SU-DHL-6 (cell line): ENCODE data around the gene COL4A1.

Source experiments
- H2AFZ ChIP-seq: fragments of 200-600 bp; sonication (generic); 2 replicates; pipeline ENCODE4 v1.6.1; 2014; ENCODE audit warnings: low read depth, mild to moderate bottlenecking, moderate library complexity, mixed read lengths, antibody characterized with exemption, low read length; ENCODE audit not compliant: severe bottlenecking
- H3F3A ChIP-seq: fragments of 200-600 bp; shearing (Covaris generic); 2 replicates; pipeline ENCODE4 v1.6.0; 2016; ENCODE audit warnings: antibody characterized with exemption, mild to moderate bottlenecking; ENCODE audit not compliant: insufficient read depth
- H3K27ac ChIP-seq: fragments of 200-600 bp; sonication (generic); 2 replicates; pipeline ENCODE4 v1.5.1; 2016; ENCODE audit warnings: low read depth, mild to moderate bottlenecking, low read length, moderate library complexity, mixed read lengths
- H3K27me3 ChIP-seq: fragments of 200-600 bp; sonication (generic), shearing (Covaris generic); 2 replicates; pipeline ENCODE4 v1.6.0; 2014; ENCODE audit warnings: mild to moderate bottlenecking, low read length
- H3K36me3 ChIP-seq: fragments of 200-600 bp; sonication (generic); 2 replicates; pipeline ENCODE4 v1.6.1; 2014; ENCODE audit warnings: mild to moderate bottlenecking, low read length, mixed read lengths
- H3K4me2 ChIP-seq: fragments of 300-600, 200-600 bp; shearing (Covaris generic), sonication (generic); 2 replicates; pipeline ENCODE4 v1.6.0; 2014; ENCODE audit warnings: low read length, low read depth, mild to moderate bottlenecking; ENCODE audit not compliant: poor library complexity, severe bottlenecking
- H3K4me3 ChIP-seq: fragments of 200-600 bp; sonication (generic); 2 replicates; pipeline ENCODE4 v1.5.1; 2014; ENCODE audit warnings: antibody characterized with exemption, low read length, mild to moderate bottlenecking, mixed read lengths; ENCODE audit not compliant: insufficient read depth, poor library complexity, severe bottlenecking
- H3K79me2 ChIP-seq: fragments of 200-600 bp; sonication (generic); 2 replicates; pipeline ENCODE4 v1.6.1; 2014; ENCODE audit warnings: mild to moderate bottlenecking, low read length, moderate library complexity; ENCODE audit not compliant: insufficient read depth
- H3K9ac ChIP-seq: fragments of 200-600 bp; sonication (generic); 2 replicates; pipeline ENCODE4 v1.7.0; 2014; ENCODE audit warnings: mild to moderate bottlenecking, low read length
- H3K9me2 ChIP-seq: fragments of 200-600 bp; sonication (generic); replicated peaks from 2 replicates; pipeline ENCODE4 v1.6.1; 2014; ENCODE audit warnings: low read length; ENCODE audit not compliant: insufficient read depth
- H3K9me3 ChIP-seq: fragments of 200-600 bp; sonication (generic); 2 replicates; pipeline ENCODE4 v1.6.1; 2014; ENCODE audit warnings: low read length, mixed read lengths; ENCODE audit not compliant: insufficient read depth
- H4K20me1 ChIP-seq: fragments of 200-600 bp; sonication (generic); 2 replicates; pipeline ENCODE4 v1.6.1; 2014; ENCODE audit warnings: low read depth, mild to moderate bottlenecking, antibody characterized with exemption, low read length, moderate library complexity, mixed read lengths
- CTCF ChIP-seq: fragments of 200-600 bp; sonication (generic); IDR thresholded peaks from one replicate; pipeline ENCODE4 v1.5.1; 2017; ENCODE audit warnings: antibody characterized with exemption, mild to moderate bottlenecking, low read length, moderate library complexity; ENCODE audit not compliant: insufficient read depth, poor library complexity, severe bottlenecking
- EZH2phosphoT487 ChIP-seq: fragments of 200-600 bp; sonication (generic), shearing (Covaris generic); conservative IDR thresholded peaks from 2 replicates; pipeline ENCODE4 v1.6.1; 2018; ENCODE audit warnings: mild to moderate bottlenecking, antibody characterized with exemption, low read length, moderate library complexity, mixed read lengths

Gene COL4A1

GRCh38 chr13:110265341-110265681 is 41.6 kb downstream of the COL4A1 start:
- no peaks in the 10 kb centered on the region for H3K79me2 ChIP-seq
- no peaks in the 10 kb centered on the region for H3K36me3 ChIP-seq
- H3K4me2 ChIP-seq: no peak overlapping the region
- no peak overlapping the region for H3K27ac ChIP-seq
- H3K27me3 ChIP-seq: no peaks in the 10 kb centered on the region
- no peak overlapping the region for H3K4me3 ChIP-seq
- no peaks in the 10 kb centered on the region for H3F3A ChIP-seq
- no peaks in the 10 kb centered on the region for H3K9me2 ChIP-seq
- H2AFZ ChIP-seq: no peak overlapping the region
- no peaks in the 10 kb centered on the region for H4K20me1 ChIP-seq
- no peaks in the 10 kb centered on the region for H3K9me3 ChIP-seq
- TF ChIP-seq CTCF: no peak
- TF ChIP-seq EZH2phosphoT487: no peak
- H3K9ac ChIP-seq: no peak overlapping the region

- Histone ChIP-seq H3K4me2 (no peak overlapping the region), H3K27ac (no peak overlapping the region), H2AFZ (no peak overlapping the region), H3K4me3 (no peak overlapping the region), H3K36me3 (no peaks in the 10 kb centered on the region), H3K9ac (no peak overlapping the region), H3K9me3 (no peaks in the 10 kb centered on the region), H3K79me2 (no peaks in the 10 kb centered on the region), H3K27me3 (no peaks in the 10 kb centered on the region), H3F3A (no peaks in the 10 kb centered on the region), H4K20me1 (no peaks in the 10 kb centered on the region), H3K9me2 (no peaks in the 10 kb centered on the region)
- no peak for TF ChIP-seq CTCF
- TF ChIP-seq EZH2phosphoT487: no peak
Measured at GRCh38 chr13:110264685-110265275, 42.2 kb downstream of the COL4A1 start.

GRCh38 chr13:110263888-110264287 is 43.1 kb downstream of the COL4A1 start:
- TF ChIP-seq CTCF (no peak), EZH2phosphoT487 (no peak)
- Histone ChIP-seq H2AFZ (no peak overlapping the region), H3K27me3 (no peaks in the 10 kb centered on the region), H3K79me2 (no peaks in the 10 kb centered on the region), H3K4me3 (no peak overlapping the region), H4K20me1 (no peaks in the 10 kb centered on the region), H3K9me2 (no peaks in the 10 kb centered on the region), H3K27ac (no peak overlapping the region), H3F3A (no peaks in the 10 kb centered on the region), H3K9ac (no peak overlapping the region), H3K4me2 (no peak overlapping the region), H3K36me3 (no peaks in the 10 kb centered on the region), H3K9me3 (no peaks in the 10 kb centered on the region)
